ENCODE data around the gene GRID2.
"Not testable (repeated sequence)": the region's sequence is repeated elsewhere in the genome, so short reads cannot be mapped to it uniquely, and the experiment has no call there.

GRID2 gene

GRCh38 chr4:93657527-93657926 is 1353.8 kb downstream of the GRID2 start:
- DNase-seq (ENCODE audit: extremely low read depth, low read depth): no peak

GRCh38 chr4:93658443-93658842 is 1354.7 kb downstream of the GRID2 start:
- no peak for DNase-seq (ENCODE audit: extremely low read depth, low read depth)
- no peak for TF ChIP-seq CTCF (IDR thresholded peaks at IDR 0.05; ENCODE audit: low read depth, low read length)

More at GRCh38 chr4:93657527-93657926, 1353.8 kb downstream of the GRID2 start:
- TF ChIP-seq CTCF (IDR thresholded peaks at IDR 0.05; ENCODE audit: low read depth, low read length): no peak

- DNase-seq (ENCODE audit: extremely low read depth, low read depth): no peak
- TF ChIP-seq CTCF (IDR thresholded peaks at IDR 0.05; ENCODE audit: low read depth, low read length): no peak
These were observed 1355.9 kb downstream of the GRID2 start for GRCh38 chr4:93659629-93660028.

- no peak for DNase-seq (ENCODE audit: extremely low read depth, low read depth)
- TF ChIP-seq CTCF (IDR thresholded peaks at IDR 0.05; ENCODE audit: low read depth, low read length): no peak
These were observed 1356.3 kb downstream of the GRID2 start for GRCh38 chr4:93660036-93660435.

- no peak for TF ChIP-seq CTCF (IDR thresholded peaks at IDR 0.05; ENCODE audit: low read depth, low read length)
- no peak for DNase-seq (ENCODE audit: extremely low read depth, low read depth)
These were observed 1366.7 kb downstream of the GRID2 start for GRCh38 chr4:93670434-93670833.

GRCh38 chr4:93671093-93671492 is 1367.3 kb downstream of the GRID2 start:
- no peak for DNase-seq (ENCODE audit: extremely low read depth, low read depth)
- no peak for TF ChIP-seq CTCF (IDR thresholded peaks at IDR 0.05; ENCODE audit: low read depth, low read length)

- not testable (repeated sequence) for DNase-seq (ENCODE audit: extremely low read depth, low read depth)
These were observed 1373.2 kb downstream of the GRID2 start for GRCh38 chr4:93676937-93677336.

GRCh38 chr4:93684571-93684970 is 1380.8 kb downstream of the GRID2 start:
- DNase-seq (ENCODE audit: extremely low read depth, low read depth): no peak
- no peak for TF ChIP-seq CTCF (IDR thresholded peaks at IDR 0.05; ENCODE audit: low read depth, low read length)

All from AG09319 (cell line).